Caco-2 (cell line): ENCODE results near the gene TOP2B. TPM values are rescaled to one million over a fixed set of nuclear protein-coding genes. Genes with fewer than 3 reads are reported as not detected.

Experiments
- BruUV-seq: library from RNA; stranded (reverse); fragments of 400-500 nt; replicated peaks from 2 replicates; lab custom pipeline; 2021; lab: Mats Ljungman, UMichigan
- CTCF ChIA-PET: fragments of 300-600 bp; sonication (Branson Sonifier 250); formaldehyde crosslinking; loops from one replicate; lab custom pipeline; 2022; ENCODE audit warnings: antibody characterized with exemption; lab: Charles Lee
- POLR2A ChIA-PET: fragments of 300-600 bp; sonication (Branson Sonifier 250); formaldehyde crosslinking; loops from one replicate; lab custom pipeline; 2022; ENCODE audit warnings: antibody characterized with exemption; lab: Charles Lee
- DNase-seq, 2 experiments: peaks; one replicate each; pipeline versions ENCODE4 v3.0.0 to v3.0.0-alpha.2; 2020 to 2022
- H3K27me3 ChIP-seq: replicated peaks from 2 replicates; pipeline ENCODE4 v1.6.0; 2011; ENCODE audit warnings: low read length; ENCODE audit not compliant: control insufficient read depth, insufficient read depth
- H3K36me3 ChIP-seq: 2 replicates; pipeline ENCODE4 v1.5.1; 2011; ENCODE audit warnings: low read length; ENCODE audit not compliant: control insufficient read depth, insufficient read depth
- H3K4me1 ChIP-seq: fragments of 250-450 bp; sonication (Bioruptor Pico); 2 replicates; pipeline ENCODE4 v1.5.1; 2020; ENCODE audit warnings: mild to moderate bottlenecking
- H3K4me3 ChIP-seq: 2 replicates; pipeline ENCODE4 v1.5.1; 2011; ENCODE audit warnings: low read depth, mild to moderate bottlenecking, control low read depth, low read length
- H3K9me3 ChIP-seq: fragments of 250-450 bp; sonication (Bioruptor Pico); 2 replicates; pipeline ENCODE4 v1.5.1; 2020; ENCODE audit warnings: mild to moderate bottlenecking, moderate library complexity
- H3K27ac Mint-ChIP-seq: one replicate; pipeline ENCODE4 v1.8.0; 2022; ENCODE audit warnings: mixed read lengths; ENCODE audit not compliant: unreplicated experiment
- H3K27me3 Mint-ChIP-seq: one replicate; pipeline ENCODE4 v1.8.0; 2022; ENCODE audit warnings: mixed read lengths; ENCODE audit not compliant: insufficient read depth, unreplicated experiment
- H3K36me3 Mint-ChIP-seq: one replicate; pipeline ENCODE4 v1.8.0; 2022; ENCODE audit warnings: mild to moderate bottlenecking, mixed read lengths; ENCODE audit not compliant: insufficient read depth, unreplicated experiment
- H3K4me1 Mint-ChIP-seq: one replicate; pipeline ENCODE4 v1.8.0; 2022; ENCODE audit warnings: low read depth, mixed read lengths; ENCODE audit not compliant: unreplicated experiment
- H3K4me3 Mint-ChIP-seq: one replicate; pipeline ENCODE4 v1.8.0; 2022; ENCODE audit warnings: mild to moderate bottlenecking, moderate library complexity, mixed read lengths; ENCODE audit not compliant: unreplicated experiment
- H3K9me3 Mint-ChIP-seq: one replicate; pipeline ENCODE4 v1.8.0; 2022; ENCODE audit warnings: mixed read lengths; ENCODE audit not compliant: unreplicated experiment
- CTCF ChIP-seq, 2 experiments: fragments of 200-600 bp in 1 of 2; IDR thresholded peaks; 1 replicate in 1 of 2; 2 replicates in 1 of 2; pipeline versions ENCODE4 v1.5.1 to v1.8.0; 2011 to 2022; ENCODE audit warnings: antibody characterized with exemption in 1 of 2, control low read depth in 1 of 2, inconsistent platforms in 1 of 2, low read depth in 1 of 2, low read length in 1 of 2, mild to moderate bottlenecking in 1 of 2, moderate library complexity in 1 of 2; ENCODE audit not compliant: insufficient read depth in 1 of 2, severe bottlenecking in 1 of 2, unreplicated experiment in 1 of 2
- intact Hi-C: fragments of 100-400 bp; cut with micrococcal nuclease; formaldehyde crosslinking; loops from one replicate; pipeline ENCODE4 v1.10.0; 2022; ENCODE audit not compliant: unreplicated experiment
- total RNA-seq: library from RNA; stranded (reverse); gene quantifications from 2 replicates; pipeline ENCODE4 v1.2.3, GENCODE V29; 2022

TOP2B gene
- total RNA-seq, 1 experiment from 2014 or later = 83.1 TPM

- Mint-ChIP-seq H3K27ac (no peak overlapping the region), H3K27me3 (no peaks in the 10 kb centered on the region), H3K4me1 (no peaks in the 10 kb centered on the region), H3K9me3 (no peaks in the 10 kb centered on the region), H3K36me3 (no peaks in the 10 kb centered on the region), H3K4me3 (no peak overlapping the region)
- H3K27me3 ChIP-seq = no peaks in the 10 kb centered on the region
- no peak overlapping the region for H3K4me3 ChIP-seq
- CTCF ChIA-PET = no interaction called here
- H3K36me3 ChIP-seq = no peaks in the 10 kb centered on the region
- TF ChIP-seq CTCF (IDR thresholded peaks at IDR 0.05; ENCODE audit: insufficient read depth in 1 of 2, low read depth in 1 of 2, low read length in 1 of 2, severe bottlenecking in 1 of 2, unreplicated experiment in 1 of 2) = no peak
- BruUV-seq = no TSS peak
- intact Hi-C loops = no loop called here
- no peaks in the 10 kb centered on the region for H3K4me1 ChIP-seq
- H3K9me3 ChIP-seq = no peaks in the 10 kb centered on the region
- DNase-seq = no peak
- POLR2A ChIA-PET = no interaction called here
Observed at GRCh38 chr3:25555695-25556437, 108.8 kb downstream of the TOP2B start.

- Histone ChIP-seq H3K4me1 (no peaks in the 10 kb centered on the region), H3K4me3 (no peak overlapping the region), H3K27me3 (no peaks in the 10 kb centered on the region), H3K9me3 (no peaks in the 10 kb centered on the region), H3K36me3 (no peaks in the 10 kb centered on the region)
- no peaks in the 10 kb centered on the region for H3K36me3 Mint-ChIP-seq
- H3K9me3 Mint-ChIP-seq = no peaks in the 10 kb centered on the region
- no peak overlapping the region for H3K27ac Mint-ChIP-seq
- no peak for DNase-seq
- no peak overlapping the region for H3K4me3 Mint-ChIP-seq
- no peak for TF ChIP-seq CTCF (IDR thresholded peaks at IDR 0.05; ENCODE audit: insufficient read depth in 1 of 2, low read depth in 1 of 2, low read length in 1 of 2, severe bottlenecking in 1 of 2, unreplicated experiment in 1 of 2)
- POLR2A ChIA-PET = no interaction called here
- no TSS peak for BruUV-seq
- no peaks in the 10 kb centered on the region for H3K4me1 Mint-ChIP-seq
- intact Hi-C loops = no loop called here
- CTCF ChIA-PET = no interaction called here
- no peaks in the 10 kb centered on the region for H3K27me3 Mint-ChIP-seq
Observed at GRCh38 chr3:25554376-25554775, 110.3 kb downstream of the TOP2B start.

- H3K27me3 Mint-ChIP-seq = no peaks in the 10 kb centered on the region
- no peak for DNase-seq
- Histone ChIP-seq H3K4me1 (no peaks in the 10 kb centered on the region), H3K4me3 (no peak overlapping the region), H3K9me3 (no peaks in the 10 kb centered on the region), H3K27me3 (no peaks in the 10 kb centered on the region), H3K36me3 (no peaks in the 10 kb centered on the region)
- ChIA-PET CTCF (no interaction called here), POLR2A (no interaction called here)
- H3K4me1 Mint-ChIP-seq = no peaks in the 10 kb centered on the region
- H3K4me3 Mint-ChIP-seq = no peak overlapping the region
- no peaks in the 10 kb centered on the region for H3K36me3 Mint-ChIP-seq
- no peak overlapping the region for H3K27ac Mint-ChIP-seq
- intact Hi-C loops = no loop called here
- no peak for TF ChIP-seq CTCF (IDR thresholded peaks at IDR 0.05; ENCODE audit: insufficient read depth in 1 of 2, low read depth in 1 of 2, low read length in 1 of 2, severe bottlenecking in 1 of 2, unreplicated experiment in 1 of 2)
- no peaks in the 10 kb centered on the region for H3K9me3 Mint-ChIP-seq
- BruUV-seq = no TSS peak
Observed at GRCh38 chr3:25552251-25552650, 112.5 kb downstream of the TOP2B start.
